GM12865 (cell line): ENCODE results near the gene PROKR1.

Source experiments
- DNase-seq: peaks from one replicate; pipeline ENCODE4 v3.0.0; 2010; ENCODE audit warnings: low read depth
- H3K4me3 ChIP-seq: 2 replicates; pipeline ENCODE4 v1.5.1; 2011; ENCODE audit warnings: mild to moderate bottlenecking, low read depth, low read length, control low read depth
- TF ChIP-seq, protein P1 (sequence below): IDR thresholded peaks from 2 replicates; pipeline ENCODE4 v1.5.1; 2011; ENCODE audit warnings: low read length, control low read depth, low read depth, inconsistent platforms; ENCODE audit not compliant: insufficient read depth; ENCODE audit errors: missing control alignments

The PROKR1 gene

DNA sequence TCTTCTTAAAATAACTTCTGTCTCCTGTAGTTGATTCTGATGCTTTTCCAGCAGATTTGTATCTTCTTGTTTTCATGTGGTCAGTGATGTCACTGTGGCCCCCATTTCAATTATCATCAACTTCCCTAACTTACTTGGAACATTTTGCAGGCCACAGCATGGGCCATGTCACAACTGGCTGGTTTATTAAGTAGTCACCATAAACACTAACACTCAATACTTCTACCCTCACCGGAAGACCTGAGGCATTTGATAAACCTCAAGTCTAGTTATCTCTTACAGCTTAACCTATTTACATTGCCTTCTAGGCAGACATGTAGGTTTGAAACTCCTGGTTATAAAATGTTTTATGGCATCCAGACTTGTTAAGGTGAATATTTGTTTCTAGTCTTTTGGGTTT lies 37.4 kb upstream of the PROKR1 start:
- no peak for DNase-seq
- TF ChIP-seq, protein P1, sequence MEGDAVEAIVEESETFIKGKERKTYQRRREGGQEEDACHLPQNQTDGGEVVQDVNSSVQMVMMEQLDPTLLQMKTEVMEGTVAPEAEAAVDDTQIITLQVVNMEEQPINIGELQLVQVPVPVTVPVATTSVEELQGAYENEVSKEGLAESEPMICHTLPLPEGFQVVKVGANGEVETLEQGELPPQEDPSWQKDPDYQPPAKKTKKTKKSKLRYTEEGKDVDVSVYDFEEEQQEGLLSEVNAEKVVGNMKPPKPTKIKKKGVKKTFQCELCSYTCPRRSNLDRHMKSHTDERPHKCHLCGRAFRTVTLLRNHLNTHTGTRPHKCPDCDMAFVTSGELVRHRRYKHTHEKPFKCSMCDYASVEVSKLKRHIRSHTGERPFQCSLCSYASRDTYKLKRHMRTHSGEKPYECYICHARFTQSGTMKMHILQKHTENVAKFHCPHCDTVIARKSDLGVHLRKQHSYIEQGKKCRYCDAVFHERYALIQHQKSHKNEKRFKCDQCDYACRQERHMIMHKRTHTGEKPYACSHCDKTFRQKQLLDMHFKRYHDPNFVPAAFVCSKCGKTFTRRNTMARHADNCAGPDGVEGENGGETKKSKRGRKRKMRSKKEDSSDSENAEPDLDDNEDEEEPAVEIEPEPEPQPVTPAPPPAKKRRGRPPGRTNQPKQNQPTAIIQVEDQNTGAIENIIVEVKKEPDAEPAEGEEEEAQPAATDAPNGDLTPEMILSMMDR, result no peak
- H3K4me3 ChIP-seq, result no peak overlapping the region

DNA sequence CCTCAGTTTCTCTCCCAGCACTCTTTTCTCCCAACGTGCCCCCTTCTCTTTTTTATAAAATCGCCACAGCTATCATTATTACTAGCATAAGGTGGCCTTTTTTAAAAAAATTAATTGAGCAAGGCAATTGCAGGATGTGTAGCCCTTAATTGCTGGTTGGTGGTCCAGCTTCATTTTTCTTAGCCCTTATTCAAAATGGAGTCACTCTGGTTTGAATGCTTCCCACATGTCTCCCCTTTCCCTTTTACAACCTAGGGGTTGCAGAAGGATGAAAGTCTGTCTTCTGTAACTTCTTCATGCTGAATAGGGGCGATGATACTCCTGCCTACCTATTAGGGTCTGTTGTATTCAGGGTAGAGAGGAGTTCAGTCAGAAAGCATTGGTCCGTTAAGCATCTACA lies 36.6 kb upstream of the PROKR1 start:
- TF ChIP-seq, protein P1, result no peak
- DNase-seq, result no peak
- H3K4me3 ChIP-seq, result no peak overlapping the region

DNA sequence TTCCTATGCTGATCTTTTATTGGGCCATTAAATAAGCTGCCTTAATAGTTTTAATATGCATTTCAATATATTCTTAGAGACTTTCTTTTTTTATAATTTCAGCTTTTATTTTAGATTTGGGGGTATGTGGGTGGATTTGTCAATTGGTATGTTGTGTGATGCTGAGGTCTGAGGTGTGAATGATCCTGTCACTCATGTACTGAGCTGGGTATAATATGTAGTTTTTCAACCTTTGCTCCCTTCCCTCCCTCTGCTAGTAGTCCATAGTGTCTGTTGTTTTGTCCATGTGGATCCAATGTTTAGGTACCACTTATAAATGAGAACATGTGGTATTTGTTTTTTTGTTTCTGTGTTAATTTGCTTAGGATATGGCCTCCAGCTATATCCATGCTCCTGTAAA lies 35.5 kb upstream of the PROKR1 start:
- TF ChIP-seq, protein P1, result no peak
- H3K4me3 ChIP-seq, result no peak overlapping the region
- no peak for DNase-seq

DNA sequence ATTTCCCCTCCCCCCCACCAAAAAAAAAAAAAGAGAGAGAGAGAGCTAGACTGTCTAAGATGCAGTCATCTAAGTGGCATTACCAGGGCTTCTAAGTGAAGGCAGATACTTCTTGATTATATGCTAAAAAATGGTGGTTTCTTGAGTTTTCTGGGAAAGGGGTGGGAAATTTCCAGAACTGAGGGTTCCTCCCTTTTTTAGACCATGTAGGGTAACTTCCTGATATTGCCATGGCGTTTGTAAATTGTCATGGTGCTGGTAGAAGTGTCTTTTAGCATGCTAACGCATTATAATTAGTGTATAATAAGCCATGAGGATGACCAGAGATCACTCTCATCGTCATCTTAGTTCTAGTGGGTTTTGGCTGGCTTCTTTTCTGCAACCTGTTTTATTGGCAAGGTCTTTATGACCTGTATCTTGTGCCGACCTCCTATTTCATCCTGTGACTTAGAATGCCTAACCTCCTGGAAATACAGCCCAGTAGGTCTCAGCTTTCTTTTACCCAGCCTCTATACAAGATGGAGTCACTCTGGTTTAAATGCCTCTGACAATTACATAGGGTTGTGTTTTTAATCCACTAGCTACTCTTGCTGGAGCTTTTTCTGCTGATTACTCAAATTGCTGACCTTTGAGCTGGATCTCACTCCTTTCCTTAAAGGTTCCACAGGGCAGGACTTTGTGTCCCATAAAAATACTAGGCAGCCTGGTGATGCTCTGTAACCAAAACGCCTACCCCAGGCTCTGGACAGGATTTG lies 30.4 kb upstream of the PROKR1 start:
- TF ChIP-seq, protein P1, result no peak
- H3K4me3 ChIP-seq, result no peak overlapping the region
- DNase-seq, result no peak

DNA sequence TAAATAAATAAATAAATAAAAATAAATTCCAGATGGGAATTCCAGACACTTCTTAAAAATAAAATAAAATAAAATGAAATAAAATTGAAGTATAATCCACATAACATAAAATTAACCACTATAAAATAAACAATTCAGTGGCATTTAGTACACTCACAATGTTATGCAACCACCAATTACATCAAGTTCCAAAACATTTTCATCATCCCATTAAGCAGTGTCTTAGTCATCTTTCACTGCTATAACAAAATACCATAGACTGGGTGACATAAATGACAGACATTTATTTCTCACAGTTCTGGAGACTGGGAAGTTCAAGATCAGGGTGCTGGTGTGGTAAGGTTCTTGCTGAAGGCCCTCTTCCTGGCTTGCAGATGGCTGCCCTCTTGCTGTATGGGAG lies 22.6 kb upstream of the PROKR1 start:
- TF ChIP-seq, protein P1, result no peak
- DNase-seq, result no peak
- no peak overlapping the region for H3K4me3 ChIP-seq

DNA sequence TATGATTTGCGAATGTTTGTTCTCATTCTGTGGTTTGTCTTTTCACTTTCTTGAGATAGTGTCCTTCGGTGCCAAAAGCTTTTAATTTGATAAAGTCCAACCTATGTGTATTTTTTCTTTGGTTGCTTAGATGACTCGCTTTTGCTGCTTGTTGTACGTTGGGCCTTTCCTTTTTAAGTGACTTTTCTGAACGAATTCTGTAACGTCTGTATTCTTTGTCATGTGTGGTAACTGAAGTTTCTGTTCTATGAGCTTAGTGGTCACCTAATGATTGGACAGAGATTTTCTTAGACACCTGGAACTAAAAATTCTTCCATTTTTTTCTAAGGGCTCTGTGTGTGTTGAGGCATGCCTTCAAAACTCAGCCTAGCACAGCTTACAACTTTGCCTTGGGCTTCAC lies 19.6 kb upstream of the PROKR1 start:
- TF ChIP-seq, protein P1, result no peak
- no peak overlapping the region for H3K4me3 ChIP-seq

DNA sequence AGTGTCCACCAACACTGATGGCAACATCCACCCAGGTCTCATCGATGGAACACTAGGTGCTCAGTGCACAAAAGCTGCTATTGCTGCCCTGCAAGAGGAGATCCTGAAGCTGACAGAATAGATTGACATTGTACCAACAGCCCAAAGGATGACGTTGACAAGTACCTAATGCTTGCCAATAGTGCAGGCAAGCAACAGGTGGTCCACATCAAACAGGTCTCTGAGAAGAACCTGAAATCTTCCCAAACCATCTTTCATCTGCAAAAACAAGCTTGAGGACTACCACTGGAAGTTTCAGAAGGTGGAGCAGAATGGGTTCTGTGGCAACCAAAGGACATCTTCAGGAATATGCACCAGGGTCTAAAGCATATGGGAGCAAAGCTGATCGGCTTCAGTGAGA lies 15.8 kb upstream of the PROKR1 start:
- no peak overlapping the region for H3K4me3 ChIP-seq
- TF ChIP-seq, protein P1, result no peak
- DNase-seq, result no peak

More for the DNA sequence above, 19.6 kb upstream of the PROKR1 start:
- no peak for DNase-seq
